GM10847 (cell line): ENCODE measurements around the gene ZNF726.

Experiments used
- POLR2A ChIP-seq: IDR thresholded peaks from 2 replicates; pipeline ENCODE4 v1.6.1; 2011; ENCODE audit not compliant: insufficient read length; ENCODE audit errors: extremely low read depth

The ZNF726 gene

GRCh38 chr19:23925285-23925684, 10.6 kb downstream of the ZNF726 start:
- TF ChIP-seq POLR2A = no peak

GRCh38 chr19:23932878-23933277, 18.2 kb downstream of the ZNF726 start:
- TF ChIP-seq POLR2A = no peak

DNA sequence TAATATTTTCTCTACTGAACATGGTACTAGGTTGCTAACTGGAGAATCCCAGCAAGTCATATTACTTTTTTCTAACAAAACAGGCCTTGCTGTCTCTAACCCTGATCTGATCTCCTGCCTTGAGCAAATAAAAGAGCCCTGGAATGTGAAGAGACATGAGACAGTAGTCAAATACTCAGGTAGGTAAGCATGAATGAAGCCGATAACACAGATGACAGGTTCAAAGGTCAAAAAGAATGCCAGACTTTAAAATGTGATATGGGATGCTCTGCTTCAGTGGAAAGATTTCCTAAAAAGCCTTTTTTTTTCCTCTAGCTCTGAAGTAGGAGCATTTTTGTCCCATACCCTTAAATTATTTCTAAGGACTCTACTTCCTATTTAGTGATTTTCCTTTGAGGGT, 28.7 kb downstream of the ZNF726 start:
- no peak for TF ChIP-seq POLR2A

DNA sequence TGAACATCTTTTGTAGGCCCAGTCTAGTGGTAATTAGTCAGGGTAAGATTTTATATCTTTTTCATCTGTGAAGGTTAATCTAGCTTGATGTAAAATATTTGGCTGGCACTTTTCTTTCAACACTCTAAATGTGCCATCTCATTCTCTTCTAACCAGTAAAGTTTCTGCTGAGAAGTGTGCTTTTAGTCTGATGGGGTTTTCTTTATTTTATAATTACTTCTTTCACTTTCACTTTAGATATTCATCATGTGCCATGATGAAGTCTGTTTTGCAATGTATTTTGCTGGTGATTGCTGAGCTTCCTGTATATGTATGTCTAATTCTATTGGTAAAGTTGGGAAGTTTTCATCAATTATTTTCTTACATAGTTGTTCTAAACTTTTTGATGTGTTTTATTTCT, 31.9 kb downstream of the ZNF726 start:
- no peak for TF ChIP-seq POLR2A

GRCh38 chr19:23949611-23950010, 34.9 kb downstream of the ZNF726 start:
- TF ChIP-seq POLR2A = no peak

DNA sequence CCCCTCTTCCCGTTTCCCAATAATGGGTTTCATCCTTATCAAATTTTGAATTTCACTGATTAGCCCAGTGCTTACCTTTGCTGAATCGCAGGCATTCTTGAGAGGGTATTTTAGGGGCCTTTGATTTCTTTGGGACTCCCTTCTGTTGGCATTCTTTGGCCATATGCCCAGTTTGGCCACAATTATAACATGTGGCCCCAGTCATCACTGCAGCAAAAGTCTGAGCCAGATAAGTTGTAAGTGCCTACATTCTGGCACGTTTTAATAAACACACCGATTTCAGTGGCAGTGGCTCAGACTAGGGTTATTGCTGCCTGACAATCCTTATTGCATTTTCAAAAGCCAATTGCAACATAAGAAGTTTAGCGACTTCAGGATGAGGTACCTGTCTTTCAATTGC, 41.4 kb downstream of the ZNF726 start:
- no peak for TF ChIP-seq POLR2A

DNA sequence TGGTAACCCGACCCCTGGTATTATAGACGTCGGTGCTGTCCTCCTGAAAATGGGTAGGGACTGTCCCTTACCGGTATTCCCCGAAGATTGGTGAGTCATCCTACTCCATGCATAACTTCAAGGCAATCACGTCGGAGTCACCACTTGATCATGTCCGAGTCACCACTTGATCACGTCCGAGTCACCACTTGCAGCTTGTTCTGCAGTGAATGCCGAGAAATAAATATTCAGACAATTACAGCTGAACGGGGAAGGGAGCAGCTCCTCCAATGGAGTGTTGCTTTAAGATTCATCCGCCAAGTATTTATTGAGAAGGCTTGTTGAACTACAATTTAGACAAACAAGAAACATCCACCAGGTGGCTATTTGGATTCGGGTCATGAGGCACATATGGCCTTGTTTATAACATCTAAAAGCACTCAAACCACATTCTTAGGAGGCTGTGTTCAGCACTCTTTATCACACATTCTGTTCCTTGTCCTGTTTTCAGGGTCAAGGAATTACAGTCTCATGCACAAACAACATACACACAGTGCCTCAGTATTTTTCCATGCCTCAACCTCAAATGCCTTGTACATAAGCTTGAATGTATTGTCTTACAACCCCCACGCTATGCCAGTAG, 43.1 kb downstream of the ZNF726 start:
- TF ChIP-seq POLR2A = no peak

DNA sequence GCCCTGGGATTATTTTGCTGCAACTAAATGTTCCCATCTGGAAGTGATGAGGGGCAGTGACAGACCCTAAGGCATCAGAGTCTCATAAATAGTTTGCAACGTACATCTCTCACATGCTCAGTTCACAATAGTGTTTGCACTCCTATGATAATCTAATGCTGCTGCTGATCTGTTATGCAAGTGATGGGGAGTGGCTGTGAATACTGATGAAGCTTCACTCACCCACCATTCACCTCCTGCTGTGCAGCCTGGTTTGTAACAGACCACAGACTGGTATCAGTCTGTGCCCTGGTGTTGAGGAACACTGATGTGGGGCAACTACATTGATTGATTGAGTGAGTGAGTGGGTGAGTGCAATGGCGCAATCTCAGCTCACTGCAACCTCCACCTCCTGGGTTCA, 54.9 kb downstream of the ZNF726 start:
- TF ChIP-seq POLR2A = no peak

DNA sequence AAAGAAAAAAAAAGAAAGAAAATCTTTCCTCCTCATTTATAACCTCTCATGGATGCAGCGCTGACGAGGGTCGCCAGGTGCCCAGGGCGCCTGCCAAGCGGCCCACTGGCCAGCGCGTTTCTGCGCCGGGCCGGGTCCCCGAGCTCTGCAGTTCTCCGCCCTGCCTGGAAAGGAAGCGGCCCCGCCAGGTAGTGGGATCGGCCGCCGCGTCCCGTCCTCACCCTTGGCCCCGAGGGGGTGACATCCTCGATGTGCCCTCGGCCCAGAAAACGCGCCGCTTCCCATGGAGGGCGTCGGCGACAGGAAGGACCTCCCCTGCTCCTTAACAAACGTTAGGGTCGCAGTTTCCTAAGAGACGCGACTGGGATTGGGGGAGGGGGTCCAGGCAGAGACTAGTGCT, 56.9 kb downstream of the ZNF726 start:
- no peak for TF ChIP-seq POLR2A

DNA sequence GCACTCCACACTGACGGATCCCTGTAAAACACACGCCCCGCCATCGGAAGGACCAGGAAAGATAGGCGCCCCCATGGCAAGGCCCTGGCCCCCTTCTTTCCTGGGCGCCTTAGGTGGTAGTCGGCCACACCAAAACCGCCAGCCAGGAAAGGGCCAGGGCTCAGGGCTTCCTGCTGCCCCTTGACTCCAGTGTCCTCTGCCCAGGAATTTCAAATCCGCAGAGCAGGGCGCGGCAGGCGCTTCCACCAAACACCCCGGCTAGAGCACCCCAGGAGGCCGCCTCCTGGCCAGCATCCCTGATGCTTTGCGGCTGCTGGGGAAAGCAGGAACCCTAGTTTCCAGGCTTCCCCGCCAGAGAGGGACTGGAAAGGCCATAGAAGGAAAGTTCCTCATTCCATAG, 57.5 kb downstream of the ZNF726 start:
- no peak for TF ChIP-seq POLR2A

- TF ChIP-seq POLR2A = no peak
Measured at GRCh38 chr19:23974941-23975340, 60.3 kb downstream of the ZNF726 start.

DNA sequence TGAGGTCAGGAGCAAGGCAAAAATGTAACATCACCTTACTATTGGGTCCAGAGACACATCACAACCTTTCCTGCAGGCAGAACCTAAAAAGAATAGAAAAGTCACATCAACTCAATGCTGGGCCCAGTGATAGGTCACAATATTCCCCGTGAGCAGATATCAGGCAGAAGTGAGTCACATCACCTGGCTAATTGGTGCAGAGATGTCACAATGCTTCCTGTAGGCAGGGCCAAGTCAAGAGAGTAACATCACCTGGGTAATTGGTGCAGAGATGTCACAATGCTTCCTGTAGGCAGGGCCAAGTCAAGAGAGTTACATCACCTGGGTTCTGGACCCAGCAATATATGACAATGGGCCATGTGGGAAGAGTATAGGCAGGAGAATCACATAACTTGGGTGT, 63.4 kb downstream of the ZNF726 start:
- no peak for TF ChIP-seq POLR2A

- no peak for TF ChIP-seq POLR2A
Measured at GRCh38 chr19:23980805-23981204, 66.1 kb downstream of the ZNF726 start.

GRCh38 chr19:23981863-23982262, 67.2 kb downstream of the ZNF726 start:
- no peak for TF ChIP-seq POLR2A

DNA sequence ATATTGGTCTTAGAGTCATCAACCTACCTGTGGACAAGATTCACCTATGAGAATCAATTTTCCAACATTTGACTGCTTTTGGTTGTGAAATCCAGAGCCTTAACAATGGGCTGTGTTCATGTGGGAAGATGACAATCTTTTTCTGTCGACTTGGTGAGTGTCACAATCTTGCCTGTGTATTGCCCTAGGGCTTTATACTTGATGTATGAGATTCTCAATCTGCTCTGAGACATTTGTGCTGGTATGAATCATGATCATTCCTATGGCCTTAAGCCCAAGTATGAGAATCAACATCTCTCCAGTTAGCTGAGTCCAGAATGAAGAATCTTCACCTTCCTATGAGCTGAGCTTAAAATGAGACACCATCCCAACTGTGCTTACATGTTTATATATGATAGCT, 68.7 kb downstream of the ZNF726 start:
- no peak for TF ChIP-seq POLR2A
